Ectodermal cell (in vitro differentiated cells): ENCODE measurements around the gene SNX5.

ENCODE experiments used
- H3K27ac ChIP-seq: 2 replicates; pipeline ENCODE4 v1.7.0; 2013; ENCODE audit warnings: mild to moderate bottlenecking, low read depth, low read length; ENCODE audit not compliant: insufficient read depth, poor library complexity, severe bottlenecking
- H3K27me3 ChIP-seq: 2 replicates; pipeline ENCODE4 v1.7.0; 2013; ENCODE audit warnings: mild to moderate bottlenecking, low read length; ENCODE audit not compliant: insufficient read depth, control insufficient read depth, poor library complexity, severe bottlenecking
- H3K36me3 ChIP-seq: one replicate; pipeline ENCODE4 v1.7.0; 2013; ENCODE audit warnings: low read length; ENCODE audit not compliant: control insufficient read depth, insufficient read depth
- H3K4me1 ChIP-seq: one replicate; pipeline ENCODE4 v1.7.0; 2013; ENCODE audit warnings: low read length; ENCODE audit not compliant: control insufficient read depth, insufficient read depth
- H3K4me3 ChIP-seq: 2 replicates; pipeline ENCODE4 v1.7.0; 2013; ENCODE audit warnings: low read depth, low read length, control low read depth; ENCODE audit not compliant: insufficient read depth
- H3K9me3 ChIP-seq: 2 replicates; pipeline ENCODE4 v1.7.0; 2013; ENCODE audit warnings: mild to moderate bottlenecking, low read length, moderate library complexity; ENCODE audit not compliant: control insufficient read depth
- WGBS, 2 experiments: methylation state at CpG; one replicate each; pipeline ENCODE4 v1.1.7; 2013; ENCODE audit warnings: missing lambda C conversion rate in 2 of 2; 5-methylcytosine and 5-hydroxymethylcytosine counted together

Gene SNX5

GRCh38 chr20:17951323-17951722, 17.3 kb downstream of the SNX5 start:
- Histone ChIP-seq H3K27me3 (no peaks in the 10 kb centered on the region), H3K27ac (no peak overlapping the region), H3K9me3 (no peaks in the 10 kb centered on the region), H3K4me3 (no peak overlapping the region), H3K36me3 (peaks cover 76% of the 10 kb centered on the region), H3K4me1 (no peaks in the 10 kb centered on the region)
- 93 to 97% methylated on average over 1 to 2 of the region's 2 CpGs for WGBS, 2 experiments

- Histone ChIP-seq H3K4me3 (no peak overlapping the region), H3K27me3 (no peaks in the 10 kb centered on the region), H3K27ac (no peak overlapping the region), H3K9me3 (no peaks in the 10 kb centered on the region), H3K36me3 (peaks cover 80% of the 10 kb centered on the region), H3K4me1 (no peaks in the 10 kb centered on the region)
- WGBS, 2 experiments, result 87% methylated on average over 6 of the region's 6 CpGs
Measured at GRCh38 chr20:17950670-17951069, 17.9 kb downstream of the SNX5 start.

GRCh38 chr20:17949899-17950298, 18.7 kb downstream of the SNX5 start:
- Histone ChIP-seq H3K27ac (no peak overlapping the region), H3K27me3 (no peaks in the 10 kb centered on the region), H3K9me3 (no peaks in the 10 kb centered on the region), H3K4me3 (no peak overlapping the region), H3K4me1 (no peaks in the 10 kb centered on the region), H3K36me3 (peaks cover 86% of the 10 kb centered on the region)
- 98% methylated on average over 3 to 4 of the region's 4 CpGs for WGBS, 2 experiments

DNA sequence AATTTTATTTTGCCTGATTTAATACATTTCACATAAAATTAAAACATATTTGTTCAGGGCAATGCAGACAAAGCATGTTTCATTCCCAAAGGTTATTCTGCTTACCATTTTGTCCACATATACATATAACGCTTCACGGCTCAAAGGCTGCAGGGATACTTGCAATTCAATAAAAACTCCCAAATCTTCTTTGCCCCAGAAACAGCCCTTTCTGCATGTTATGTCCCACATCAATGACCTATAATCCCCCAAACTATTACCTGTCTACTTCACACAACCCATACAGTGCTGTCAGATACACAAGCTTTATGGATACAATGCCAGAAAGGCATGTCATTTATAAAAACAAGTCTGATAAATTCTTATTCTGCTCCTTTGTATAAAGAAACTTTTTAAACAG, 20.2 kb downstream of the SNX5 start:
- Histone ChIP-seq H3K36me3 (peaks cover 83% of the 10 kb centered on the region), H3K27ac (no peak overlapping the region), H3K9me3 (no peaks in the 10 kb centered on the region), H3K27me3 (no peaks in the 10 kb centered on the region), H3K4me3 (no peak overlapping the region), H3K4me1 (no peaks in the 10 kb centered on the region)
- WGBS, 2 experiments, result 91 to 96% methylated on average over 2 of the region's 2 CpGs

- H3K36me3 ChIP-seq, result peaks cover 83% of the 10 kb centered on the region
Measured at GRCh38 chr20:17947474-17947815, 21.1 kb downstream of the SNX5 start.

GRCh38 chr20:17946572-17947473, 21.8 kb downstream of the SNX5 start:
- H3K9me3 ChIP-seq, result no peaks in the 10 kb centered on the region
- no peak overlapping the region for H3K27ac ChIP-seq
- no peak overlapping the region for H3K4me3 ChIP-seq
- peaks cover 85% of the 10 kb centered on the region for H3K36me3 ChIP-seq
- H3K4me1 ChIP-seq, result no peaks in the 10 kb centered on the region
- 95 to 99% methylated on average over 5 to 6 of the region's 6 CpGs for WGBS, 2 experiments
- no peaks in the 10 kb centered on the region for H3K27me3 ChIP-seq

More at GRCh38 chr20:17947474-17947815, 21.1 kb downstream of the SNX5 start:
- Histone ChIP-seq H3K4me3 (no peak overlapping the region), H3K27ac (no peak overlapping the region), H3K9me3 (no peaks in the 10 kb centered on the region), H3K4me1 (no peaks in the 10 kb centered on the region), H3K27me3 (no peaks in the 10 kb centered on the region)
- 99% methylated on average over 4 to 5 of the region's 5 CpGs for WGBS, 2 experiments

- WGBS, 2 experiments, result 93 to 94% methylated on average over 5 of the region's 5 CpGs
- Histone ChIP-seq H3K27me3 (no peaks in the 10 kb centered on the region), H3K9me3 (no peaks in the 10 kb centered on the region), H3K4me3 (no peak overlapping the region), H3K36me3 (peaks cover 84% of the 10 kb centered on the region), H3K4me1 (no peaks in the 10 kb centered on the region), H3K27ac (no peak overlapping the region)
Measured at GRCh38 chr20:17946040-17946439, 22.6 kb downstream of the SNX5 start.

DNA sequence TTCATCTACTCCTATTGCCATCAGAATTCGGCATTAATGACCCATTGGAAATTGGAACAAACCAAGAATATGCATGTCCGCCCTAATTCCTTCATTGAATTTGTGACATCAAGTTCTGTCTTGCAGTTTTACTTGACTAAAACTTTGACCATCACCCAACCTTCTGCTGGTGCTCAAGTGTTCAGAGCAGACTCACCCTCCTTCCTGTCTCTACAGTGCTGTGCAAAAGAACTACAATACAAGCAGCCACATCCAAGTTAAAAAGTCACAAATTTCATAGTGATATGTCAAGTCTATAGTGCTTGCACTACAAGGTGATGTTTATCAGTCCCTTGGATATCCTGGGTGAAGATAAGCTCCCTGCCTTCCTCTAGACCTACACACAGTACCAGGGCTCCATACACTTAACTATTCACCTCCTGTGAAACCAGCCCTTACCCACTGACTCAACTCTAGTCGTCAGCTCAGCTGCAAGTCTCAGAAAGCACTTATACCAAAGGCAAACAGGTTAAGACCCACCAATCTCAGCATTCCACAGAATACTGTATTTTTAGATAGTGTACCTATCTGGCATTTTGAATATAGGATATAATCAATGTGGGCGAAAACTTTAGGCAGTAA, 23.6 kb downstream of the SNX5 start:
- 96% methylated on average over 3 to 4 of the region's 4 CpGs for WGBS, 2 experiments
- no peak overlapping the region for H3K4me3 ChIP-seq
- H3K27me3 ChIP-seq, result no peaks in the 10 kb centered on the region
- no peaks in the 10 kb centered on the region for H3K9me3 ChIP-seq
- H3K36me3 ChIP-seq, result peaks cover 73% of the 10 kb centered on the region
- no peak overlapping the region for H3K27ac ChIP-seq
- H3K4me1 ChIP-seq, result no peaks in the 10 kb centered on the region

DNA sequence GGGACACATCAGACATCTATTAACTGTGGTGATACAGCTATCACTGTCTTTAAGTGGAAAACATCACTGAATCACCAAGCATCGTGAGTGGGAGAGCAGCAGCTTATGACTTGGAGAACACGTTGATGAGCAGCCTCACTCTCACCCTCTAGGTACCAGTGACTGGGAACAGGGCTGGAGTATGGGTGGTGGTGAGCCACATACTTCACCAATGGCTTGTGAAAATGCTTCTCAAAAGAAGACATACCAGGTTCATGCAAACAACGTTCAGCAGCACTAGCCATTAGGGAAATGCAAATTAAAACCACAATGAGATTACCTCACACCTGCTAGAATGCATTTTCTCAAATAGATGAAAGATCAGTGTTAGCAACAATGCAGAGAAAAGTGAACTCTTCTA, 25.3 kb downstream of the SNX5 start:
- Histone ChIP-seq H3K27ac (no peak overlapping the region), H3K9me3 (no peaks in the 10 kb centered on the region), H3K4me1 (peaks cover 5% of the 10 kb centered on the region), H3K4me3 (no peak overlapping the region), H3K27me3 (no peaks in the 10 kb centered on the region), H3K36me3 (peaks cover 57% of the 10 kb centered on the region)
- WGBS, 2 experiments, result 89 to 94% methylated on average over 3 of the region's 3 CpGs

- 98 to 100% methylated on average over 3 of the region's 3 CpGs for WGBS, 2 experiments
- Histone ChIP-seq H3K27ac (no peak overlapping the region), H3K36me3 (peaks cover 42% of the 10 kb centered on the region)
Measured at GRCh38 chr20:17941826-17942196, 26.8 kb downstream of the SNX5 start.

More at GRCh38 chr20:17941826-17942196, 26.8 kb downstream of the SNX5 start:
- H3K4me1 ChIP-seq, result peaks cover 10% of the 10 kb centered on the region
- H3K27me3 ChIP-seq, result no peaks in the 10 kb centered on the region
- no peak overlapping the region for H3K4me3 ChIP-seq
- H3K9me3 ChIP-seq, result no peaks in the 10 kb centered on the region
